GM19193 (cell line): ENCODE measurements around the gene SLC16A12.

Experiments used
- POLR2A ChIP-seq: IDR thresholded peaks from 4 replicates; pipeline ENCODE4 v1.6.1; 2011; ENCODE audit not compliant: insufficient read depth, insufficient read length; ENCODE audit errors: extremely low read depth

SLC16A12 gene

GRCh38 chr10:89468191-89468965, 67.0 kb downstream of the SLC16A12 start:
- no peak for TF ChIP-seq POLR2A

GRCh38 chr10:89466599-89467035, 68.8 kb downstream of the SLC16A12 start:
- no peak for TF ChIP-seq POLR2A

GRCh38 chr10:89465196-89465595, 70.2 kb downstream of the SLC16A12 start:
- no peak for TF ChIP-seq POLR2A

DNA sequence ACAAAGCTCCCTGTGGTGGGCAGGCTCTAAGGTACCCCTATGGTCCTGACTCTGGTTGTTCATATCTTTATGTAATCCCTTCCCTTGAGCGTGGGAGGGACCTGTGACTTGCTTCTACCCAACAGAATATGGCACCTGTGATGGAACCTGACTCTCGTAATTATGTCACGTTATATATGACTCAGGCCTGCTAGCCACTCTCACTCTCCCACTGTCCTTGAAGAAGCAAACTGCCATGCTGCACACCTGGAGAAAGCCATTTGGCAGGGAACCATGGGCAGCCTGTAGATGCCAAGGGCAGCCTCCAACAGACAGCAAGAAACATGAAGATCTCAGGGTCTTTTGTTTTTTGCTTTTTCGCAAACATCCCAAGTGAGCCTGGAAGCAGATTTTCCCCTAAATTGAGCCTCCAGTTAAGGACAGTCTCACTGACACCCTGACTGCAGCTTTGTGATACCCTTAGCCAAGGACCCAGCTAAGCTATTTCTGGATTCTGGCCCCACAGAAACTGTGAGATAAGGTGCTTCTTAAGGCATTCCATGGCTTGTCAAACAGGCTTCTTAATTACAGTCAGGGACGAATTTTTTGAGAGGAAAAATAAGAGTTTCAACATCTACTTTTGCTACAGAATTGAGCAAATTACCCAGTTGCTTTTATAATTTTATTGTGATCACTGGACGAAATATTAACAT, 71.4 kb downstream of the SLC16A12 start:
- TF ChIP-seq POLR2A: no peak

DNA sequence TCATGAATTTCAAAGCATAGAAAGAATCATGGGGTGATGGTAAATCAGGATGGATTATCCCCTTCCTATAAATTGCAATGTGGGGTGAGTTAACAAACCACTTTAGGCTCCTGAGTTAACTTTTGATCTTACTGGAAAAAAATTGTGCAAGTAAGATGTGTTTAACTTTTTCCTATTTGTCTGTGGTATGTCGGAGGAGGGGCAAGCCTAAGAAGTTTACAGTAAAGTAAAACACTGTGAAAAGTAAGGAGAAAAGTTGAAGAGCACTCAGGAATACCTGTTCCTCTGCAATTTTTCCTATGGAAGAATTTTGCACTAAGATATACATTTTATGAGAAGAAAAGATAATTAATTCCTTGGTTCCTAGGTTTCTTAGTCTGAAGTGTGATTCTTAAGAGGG, 76.6 kb downstream of the SLC16A12 start:
- no peak for TF ChIP-seq POLR2A

GRCh38 chr10:89458291-89458690, 77.1 kb downstream of the SLC16A12 start:
- no peak for TF ChIP-seq POLR2A

DNA sequence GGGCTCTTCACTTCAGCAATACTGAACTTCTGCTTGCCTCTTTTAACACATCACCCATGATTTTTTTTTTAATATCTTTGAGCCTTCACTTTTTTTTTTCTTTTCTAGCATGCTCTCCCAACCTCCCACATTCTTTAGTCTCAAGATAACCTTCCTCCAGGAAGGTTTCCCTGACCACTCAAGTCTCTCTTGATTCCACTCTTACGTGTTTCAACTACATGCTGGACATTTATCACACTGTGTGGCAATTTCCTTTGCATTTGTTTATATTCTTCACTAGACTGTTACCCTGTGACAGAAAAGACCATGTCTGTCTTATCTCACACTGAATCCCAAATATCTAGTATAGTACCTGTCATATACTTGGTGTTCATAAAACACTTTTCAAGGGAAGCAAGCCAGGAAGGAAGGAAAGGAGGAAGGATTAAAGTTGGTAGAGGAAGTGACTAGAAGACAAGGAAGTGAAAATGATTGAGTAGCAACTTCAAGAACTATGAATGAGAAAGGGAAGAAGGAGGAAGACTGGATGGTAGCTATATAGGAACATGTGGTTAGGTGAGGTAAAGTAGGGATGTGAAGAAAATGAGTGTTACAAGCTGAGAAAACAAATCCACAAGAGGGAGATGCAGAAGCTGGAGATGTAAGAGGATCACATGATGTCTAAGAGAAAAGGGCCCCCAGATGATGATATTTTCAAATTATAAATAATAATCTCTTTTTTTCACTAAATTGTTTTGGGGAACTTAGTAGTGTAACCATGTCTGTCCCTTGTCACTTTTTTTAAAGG, 80.6 kb downstream of the SLC16A12 start:
- no peak for TF ChIP-seq POLR2A

DNA sequence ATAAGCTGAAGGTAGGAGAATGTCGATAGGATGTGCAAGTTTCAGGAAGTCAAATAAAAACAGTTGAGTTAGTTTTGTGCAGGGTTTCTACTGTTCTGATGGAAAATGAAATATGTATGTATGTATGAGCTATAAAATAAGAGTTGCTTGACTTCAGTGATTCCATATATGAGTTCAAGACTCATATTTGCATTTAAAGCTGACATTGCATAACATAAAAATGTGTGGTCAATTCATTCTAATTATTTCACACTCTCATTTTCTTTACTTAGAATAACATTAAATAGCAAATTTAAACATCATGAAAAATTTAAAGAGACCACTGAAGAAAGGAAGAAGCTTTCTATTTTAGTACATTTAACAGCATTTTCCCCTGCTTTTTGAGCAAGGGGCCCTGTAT, 83.2 kb downstream of the SLC16A12 start:
- TF ChIP-seq POLR2A: no peak

DNA sequence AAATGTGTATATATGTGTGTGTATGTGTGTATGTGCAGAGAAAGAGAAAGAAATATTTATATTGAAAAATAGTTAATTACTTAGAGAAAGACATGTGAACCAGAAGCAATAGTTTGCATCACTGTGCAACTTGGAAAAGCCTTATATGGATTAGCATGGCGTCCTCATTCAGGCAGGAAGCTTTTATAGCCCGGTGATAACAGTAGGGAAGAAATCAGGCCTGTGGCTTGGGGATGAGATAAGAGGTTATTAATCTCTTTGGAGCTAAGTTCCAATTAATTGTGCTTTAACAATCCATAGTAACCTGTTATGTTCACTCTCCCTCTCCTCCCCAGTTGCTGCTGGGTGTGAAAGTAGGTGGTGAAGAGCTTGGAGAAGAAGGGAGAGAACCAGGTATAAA, 84.5 kb downstream of the SLC16A12 start:
- TF ChIP-seq POLR2A: no peak

- TF ChIP-seq POLR2A: no peak
These were observed 93.1 kb downstream of the SLC16A12 start for GRCh38 chr10:89442289-89442688.

DNA sequence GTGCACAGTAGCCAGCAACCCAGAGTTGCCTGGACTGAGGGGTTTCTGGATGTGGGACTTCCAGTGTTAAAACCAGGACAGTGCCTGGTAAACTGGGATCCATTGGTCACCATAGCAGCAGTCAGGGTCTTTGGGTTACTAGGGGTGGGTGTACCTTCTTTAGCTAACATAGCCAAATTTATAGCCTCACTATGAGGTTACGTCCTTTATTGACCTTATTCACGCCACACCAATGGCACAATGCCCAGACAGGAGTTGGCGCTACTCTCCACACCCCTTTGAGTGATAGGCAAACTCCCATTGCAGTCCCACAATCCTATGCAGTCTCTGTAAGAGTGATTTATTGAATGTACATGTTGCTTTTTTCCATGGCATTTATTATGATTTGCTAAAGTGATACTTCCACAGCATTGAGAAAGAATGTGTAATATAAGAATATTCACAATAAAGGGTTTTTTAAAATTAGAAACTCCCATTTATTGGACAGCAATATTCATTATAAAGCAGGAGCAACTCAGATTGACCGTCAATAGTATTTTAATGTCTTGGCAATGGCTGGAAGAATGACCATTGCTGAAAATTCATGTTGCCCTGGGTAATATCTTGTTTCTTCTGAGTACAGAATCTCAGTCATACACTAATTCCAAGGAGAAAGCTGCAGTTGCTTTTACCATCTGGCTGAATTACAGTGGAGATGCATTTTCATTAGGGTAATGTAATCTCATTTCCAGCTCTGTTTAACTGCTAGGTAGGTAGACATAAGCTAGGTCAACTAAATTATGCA, 95.0 kb downstream of the SLC16A12 start:
- TF ChIP-seq POLR2A: no peak

DNA sequence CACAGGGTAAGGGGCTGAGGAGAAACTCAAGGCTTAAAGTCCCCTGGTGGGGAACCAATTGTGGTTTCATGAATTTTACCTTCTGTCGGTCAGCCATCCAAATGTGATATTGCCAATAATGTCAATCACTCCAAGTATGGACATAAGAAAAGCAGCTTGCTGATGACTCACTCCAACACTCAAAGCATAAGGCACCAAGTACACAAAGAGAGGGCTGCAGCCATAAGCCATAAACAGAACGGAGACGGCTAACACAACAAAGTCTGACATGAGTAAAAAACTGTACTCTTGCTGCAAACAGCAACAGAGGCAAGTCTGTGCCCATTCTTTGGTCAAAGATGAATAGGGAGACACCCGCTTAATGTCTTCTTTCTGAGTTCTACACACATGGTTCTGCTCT, 96.9 kb downstream of the SLC16A12 start:
- no peak for TF ChIP-seq POLR2A

DNA sequence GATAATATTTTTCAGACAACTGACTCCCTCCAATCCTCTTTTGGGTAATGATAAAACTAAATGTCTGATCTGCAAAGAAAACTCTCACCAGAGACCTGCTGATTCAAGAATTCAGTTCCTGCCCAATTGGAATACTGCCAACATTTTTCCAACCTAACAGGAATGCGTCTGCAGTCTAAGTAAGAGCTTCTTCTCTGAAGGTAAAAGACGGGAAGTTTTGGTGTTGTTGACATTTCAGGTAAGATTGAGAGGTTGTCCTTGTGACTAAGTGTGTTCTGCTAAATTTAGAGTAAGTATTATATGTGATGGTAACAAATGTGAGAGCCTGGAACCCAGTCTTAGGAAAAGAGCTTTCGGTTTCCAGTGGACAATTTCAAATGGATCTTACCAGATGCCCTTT, 103.4 kb downstream of the SLC16A12 start:
- TF ChIP-seq POLR2A: no peak

GRCh38 chr10:89428877-89429276, 106.5 kb downstream of the SLC16A12 start:
- no peak for TF ChIP-seq POLR2A

DNA sequence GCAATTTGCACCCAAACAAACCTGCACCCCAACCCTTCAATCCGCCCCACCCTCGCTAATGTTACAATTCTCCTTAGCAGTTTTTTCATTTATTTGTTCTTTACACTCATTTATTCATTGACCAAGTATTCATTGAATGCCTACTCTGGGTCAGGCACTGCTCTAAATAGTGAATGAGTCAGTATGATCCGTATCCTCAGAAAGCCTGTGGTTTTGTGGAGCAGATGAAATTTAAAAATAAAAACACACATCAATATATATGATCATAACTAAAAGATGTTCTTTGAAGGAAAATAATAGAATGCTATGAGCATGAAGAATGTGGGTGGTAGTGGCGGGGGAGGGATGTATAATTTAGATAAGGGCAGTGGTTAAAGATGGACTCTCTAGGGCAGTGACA, 107.8 kb downstream of the SLC16A12 start:
- TF ChIP-seq POLR2A: no peak
